Caki2 (cell line): Measurements from ENCODE around the gene FSD1L. TPM values are rescaled to one million over a fixed set of nuclear protein-coding genes. Genes with fewer than 3 reads are reported as not detected.
A peak's percentile ranks its signal among the peaks of the same experiment; 100 is the strongest.

Source experiments
- DNase-seq: peaks from one replicate; pipeline ENCODE4 v3.0.0-alpha.2; 2015; ENCODE audit warnings: low read depth
- in situ Hi-C: cut with HindIII; loops from 2 replicates; pipeline ENCODE4 v1.10.0; 2016; ENCODE audit warnings: low sequenced_read_pairs, low pct_unique_long_range_greater_than_20kb, mixed read lengths
- total RNA-seq: library from RNA; depleted of rRNA; stranded (reverse); fragments of >200 nt; shearing (Covaris generic); gene quantifications from 2 replicates; pipeline ENCODE4 v1.2.3, GENCODE V29; 2014; ENCODE audit warnings: low replicate concordance; rRNA removed

FSD1L gene
- 1.5 and 1.7 TPM in 2 replicates for total RNA-seq

GRCh38 chr9:105447814-105448812 lies at the start of gene FSD1L:
FSD1L (plus strand) TSS chr9:105448034; CDS start chr9:105448221, 187 bp downstream.
- DNase-seq: peak; percentile 91
- in situ Hi-C loops: no loop called here

DNA sequence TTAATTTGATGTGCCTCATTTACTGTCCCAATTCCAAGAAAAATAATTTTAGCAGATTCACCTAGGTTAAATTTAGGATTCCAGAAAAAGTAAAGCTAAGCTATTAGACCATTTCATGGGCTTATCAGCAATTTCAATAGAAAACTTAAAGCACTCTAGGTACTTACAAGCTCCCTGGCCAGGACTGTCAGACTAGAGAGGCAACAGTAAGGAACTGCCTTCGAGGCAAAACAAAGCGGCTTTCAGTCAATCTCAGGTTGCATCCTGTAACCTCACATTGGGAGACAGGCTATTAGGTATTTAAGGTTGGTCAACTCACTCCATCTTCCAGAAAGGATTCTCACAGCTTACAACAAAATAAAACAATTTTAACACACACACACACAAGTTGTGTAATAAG lies 48.7 kb upstream of the FSD1L start:
- no peak for DNase-seq
- in situ Hi-C loops: no loop called here

DNA sequence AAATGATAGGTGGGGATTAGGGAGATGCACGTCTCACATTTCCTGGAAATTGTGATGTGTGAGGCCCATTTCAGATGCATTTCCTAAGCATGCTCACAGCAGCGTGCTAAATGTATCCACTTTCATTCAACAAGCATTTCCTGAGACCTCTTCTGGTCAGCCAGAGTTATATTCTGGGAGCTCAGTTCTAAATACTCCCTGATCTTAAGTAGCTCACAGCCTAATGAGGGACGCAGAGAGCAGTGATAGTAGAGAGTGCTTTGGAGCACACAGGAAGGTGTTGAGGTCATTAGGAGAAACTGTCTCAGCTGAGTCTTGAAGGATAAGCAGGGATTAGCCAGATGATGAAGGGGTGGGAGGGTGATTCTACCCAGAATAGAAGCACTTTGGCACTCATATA lies 46.2 kb upstream of the FSD1L start:
- no peak for DNase-seq
- in situ Hi-C loops: no loop called here

GRCh38 chr9:105403552-105404248 lies 44.1 kb upstream of the FSD1L start:
- no peak for DNase-seq
- in situ Hi-C loops: no loop called here

DNA sequence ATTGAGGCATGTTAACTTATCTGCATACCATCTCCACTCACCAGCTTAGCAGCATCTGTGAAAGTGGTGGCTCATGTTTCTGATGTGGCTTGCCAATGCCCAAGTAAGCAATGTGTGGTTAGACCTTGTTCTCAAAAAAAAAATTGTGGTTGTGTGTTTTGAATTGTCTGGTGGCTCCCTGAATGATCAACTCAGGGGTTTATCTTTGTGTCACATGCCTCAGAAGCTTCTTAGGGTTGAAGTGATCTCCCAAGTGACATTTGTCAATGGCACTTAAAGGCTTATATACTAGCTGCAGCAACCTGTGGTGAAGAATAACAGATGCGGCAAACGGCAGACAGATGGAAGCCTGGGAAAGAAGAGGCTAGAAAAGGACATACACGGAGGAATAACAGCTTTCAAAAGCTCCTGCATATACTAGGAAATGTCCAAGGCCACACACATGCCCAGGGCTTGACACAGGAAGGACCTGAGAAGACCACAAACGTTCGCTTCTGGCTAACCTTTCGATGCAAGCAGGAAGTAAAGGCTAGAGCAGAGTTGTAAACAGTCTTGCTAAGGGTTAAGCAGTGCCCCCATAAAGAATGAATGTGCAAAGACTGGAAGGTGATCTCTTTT lies 42.2 kb upstream of the FSD1L start:
- DNase-seq: no peak
- in situ Hi-C loops: no loop called here

GRCh38 chr9:105406369-105406768 lies 41.5 kb upstream of the FSD1L start:
- DNase-seq: no peak
- in situ Hi-C loops: no loop called here

GRCh38 chr9:105413525-105413924 lies 34.3 kb upstream of the FSD1L start:
- in situ Hi-C loops: no loop called here
- peak; percentile 16 for DNase-seq

GRCh38 chr9:105414947-105415661 lies 32.7 kb upstream of the FSD1L start:
- DNase-seq: peak; percentile 37
- in situ Hi-C loops: no loop called here

GRCh38 chr9:105415662-105415980 lies 32.2 kb upstream of the FSD1L start:
- DNase-seq: no peak
- in situ Hi-C loops: no loop called here

DNA sequence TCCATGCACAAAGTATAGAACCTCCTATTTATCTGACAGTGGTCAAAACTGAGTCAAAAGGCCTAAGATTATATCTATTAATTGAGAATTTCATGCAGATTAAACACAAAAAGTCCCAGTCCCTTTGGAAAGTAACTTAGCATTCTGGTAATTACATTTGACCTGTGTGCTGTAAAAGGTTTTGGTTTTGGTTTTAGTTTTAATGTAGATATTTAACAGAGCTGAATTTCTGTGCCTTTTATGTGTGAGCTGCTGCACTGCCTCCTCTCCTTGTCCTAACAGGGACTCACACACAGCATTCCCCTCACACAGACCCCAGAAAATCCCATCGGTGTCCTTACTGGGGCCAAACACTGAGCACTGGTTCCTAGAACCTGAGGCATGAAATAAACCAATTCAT lies 31.0 kb upstream of the FSD1L start:
- no peak for DNase-seq
- in situ Hi-C loops: no loop called here

DNA sequence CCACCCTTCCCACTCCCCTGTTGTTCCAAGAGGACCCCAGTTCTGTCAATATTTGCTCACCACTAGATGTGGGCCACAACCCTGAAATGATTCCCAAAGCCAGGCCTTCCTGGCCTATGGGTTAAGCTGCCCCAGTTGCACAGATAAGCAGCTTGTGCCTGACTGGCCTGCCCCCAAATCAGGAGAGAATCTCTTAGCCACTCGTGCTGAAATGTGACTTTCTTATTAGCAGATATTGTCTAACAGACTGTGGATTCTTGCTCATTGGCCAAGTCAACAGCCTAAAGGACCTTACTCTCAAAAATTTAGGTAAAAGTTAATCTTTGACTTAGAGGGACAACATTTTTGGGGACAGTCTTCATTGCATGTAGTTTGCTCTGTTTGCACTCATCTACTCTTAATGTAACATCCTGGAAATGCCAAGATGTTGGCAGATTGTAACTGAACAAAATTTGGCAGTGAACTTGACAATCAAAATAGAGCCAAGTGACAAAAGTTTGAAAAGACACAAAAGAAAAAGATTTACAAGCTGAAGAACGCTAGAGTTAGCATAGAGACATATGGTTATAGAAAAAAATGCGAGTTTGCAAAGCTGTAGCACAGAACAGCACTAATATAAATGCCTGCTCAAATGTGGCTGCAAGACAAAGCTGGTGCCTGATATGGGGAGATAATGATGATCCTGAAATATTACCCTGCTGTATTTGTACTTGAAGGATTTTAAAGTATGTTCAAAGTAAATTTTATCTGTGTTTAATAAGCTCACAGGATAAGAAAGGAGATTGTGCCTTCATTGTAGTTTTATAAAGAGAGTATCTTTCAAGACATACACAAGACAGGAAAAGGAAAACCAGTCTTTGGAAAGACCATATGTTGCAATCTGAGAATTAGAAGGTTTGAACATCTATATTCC lies 29.0 kb upstream of the FSD1L start:
- no peak for DNase-seq
- in situ Hi-C loops: no loop called here

DNA sequence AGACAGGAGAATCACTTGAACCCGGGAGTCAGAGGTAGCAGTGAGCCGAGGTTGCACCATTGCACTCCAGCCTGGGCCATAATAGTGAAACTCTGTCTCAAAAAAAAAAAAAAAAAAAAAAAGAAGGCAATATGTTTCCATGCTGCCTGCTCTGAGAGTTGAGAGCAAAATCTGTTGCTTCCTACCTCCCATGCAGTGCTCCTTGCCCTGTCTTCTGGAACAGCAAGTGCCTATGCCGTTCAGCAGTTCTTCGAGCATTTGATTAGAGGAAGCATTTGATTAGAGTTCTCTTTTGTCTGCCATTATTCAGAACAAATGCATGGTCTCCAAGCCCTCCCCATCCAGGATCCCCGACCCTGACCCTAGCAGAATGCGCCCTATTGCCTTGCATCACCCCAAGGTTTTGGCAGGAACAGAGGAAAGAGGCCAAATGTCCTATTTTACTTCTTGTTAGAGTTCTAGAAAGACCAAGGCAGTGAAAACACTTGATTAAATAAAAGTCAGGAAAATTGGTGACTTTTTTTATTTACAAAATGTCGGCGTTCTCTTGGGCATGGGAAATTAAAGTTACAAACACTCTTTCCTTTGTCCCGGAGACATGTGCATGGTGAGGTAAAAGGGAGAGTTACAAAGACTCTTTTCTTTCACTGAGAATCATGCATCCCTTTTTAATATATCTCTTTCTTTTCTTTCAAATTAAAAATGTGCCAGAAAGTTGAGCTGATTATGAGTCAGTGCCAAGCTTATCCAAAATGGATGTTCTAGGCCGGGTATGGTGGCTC lies 27.8 kb upstream of the FSD1L start:
- no peak for DNase-seq
- in situ Hi-C loops: no loop called here

GRCh38 chr9:105421154-105421553 lies 26.7 kb upstream of the FSD1L start:
- in situ Hi-C loops: no loop called here
- no peak for DNase-seq

DNA sequence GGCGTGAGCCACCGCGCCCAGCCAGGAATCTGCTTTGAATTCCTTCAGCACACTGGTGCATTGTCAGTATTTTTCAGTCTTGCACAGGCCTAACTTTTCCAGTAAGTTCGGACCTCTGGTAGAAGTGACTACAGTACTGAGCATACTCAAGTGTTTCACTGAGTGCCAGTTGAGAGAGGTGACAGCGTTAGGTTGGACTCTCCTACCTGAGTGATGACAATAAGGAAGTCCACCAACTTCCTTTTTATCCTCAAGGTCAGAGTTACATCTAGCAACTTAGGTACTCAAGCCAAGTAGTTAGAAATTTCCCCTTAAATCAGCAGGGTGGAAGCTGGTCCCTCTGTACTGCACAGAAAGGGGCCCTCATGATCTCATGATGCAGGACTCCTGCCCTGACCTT lies 26.0 kb upstream of the FSD1L start:
- no peak for DNase-seq
- in situ Hi-C loops: no loop called here

- in situ Hi-C loops: no loop called here
- DNase-seq: no peak
Measured at GRCh38 chr9:105425816-105426433, 21.9 kb upstream of the FSD1L start.

DNA sequence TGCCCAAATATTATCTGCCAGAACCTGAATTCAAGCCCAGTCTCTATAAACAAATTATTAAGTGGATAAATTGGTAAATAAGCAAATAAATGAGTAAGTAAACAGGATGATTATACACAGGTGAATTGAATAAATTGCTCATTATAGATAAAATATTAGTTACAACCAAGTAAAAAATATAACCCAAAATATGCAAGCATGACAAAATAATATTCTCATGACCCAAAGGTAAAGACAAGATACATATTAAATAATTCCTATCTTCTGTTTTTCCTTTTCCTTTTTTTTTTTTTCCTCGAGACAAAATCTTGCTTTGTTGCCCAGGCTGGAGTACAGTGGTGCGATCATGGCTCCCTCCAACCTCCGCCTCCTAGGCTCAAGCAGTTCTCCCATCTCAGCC lies 21.2 kb upstream of the FSD1L start:
- in situ Hi-C loops: no loop called here
- no peak for DNase-seq
